Neuronal stem cell (in vitro differentiated cells): ENCODE results near the gene CACNB2.

Source experiments
- DNase-seq: peaks from one replicate; pipeline ENCODE4 v3.0.0-alpha.2; 2013; ENCODE audit warnings: low spot score
- H2AFZ ChIP-seq: one replicate; pipeline ENCODE4 v1.6.1; 2013; ENCODE audit warnings: mild to moderate bottlenecking, low read length, inconsistent platforms
- H2AK5ac ChIP-seq: 2 replicates; pipeline ENCODE4 v1.6.1; 2013; ENCODE audit warnings: low read depth, mild to moderate bottlenecking, inconsistent platforms, low read length, moderate library complexity, mixed read lengths
- H2BK120ac ChIP-seq: 2 replicates; pipeline ENCODE4 v1.6.1; 2013; ENCODE audit warnings: low read depth, mild to moderate bottlenecking, inconsistent platforms, low read length, moderate library complexity, mixed read lengths
- H2BK12ac ChIP-seq: one replicate; pipeline ENCODE4 v1.6.1; 2013; ENCODE audit warnings: low read length, inconsistent platforms
- H2BK15ac ChIP-seq: 2 replicates; pipeline ENCODE4 v1.6.1; 2013; ENCODE audit warnings: mild to moderate bottlenecking, low read length, inconsistent platforms, mixed read lengths
- H2BK5ac ChIP-seq: one replicate; pipeline ENCODE4 v1.6.1; 2013; ENCODE audit warnings: inconsistent platforms, mild to moderate bottlenecking, low read length, moderate library complexity
- H3K14ac ChIP-seq: one replicate; pipeline ENCODE4 v1.6.1; 2013; ENCODE audit warnings: low read length, inconsistent platforms
- H3K18ac ChIP-seq: 2 replicates; pipeline ENCODE4 v1.6.1; 2013; ENCODE audit warnings: low read length, inconsistent platforms
- H3K23ac ChIP-seq: 2 replicates; pipeline ENCODE4 v1.6.1; 2013; ENCODE audit warnings: low read depth, mild to moderate bottlenecking, mixed read lengths, low read length, inconsistent platforms; ENCODE audit not compliant: poor library complexity
- H3K27ac ChIP-seq: replicated peaks from 3 replicates; pipeline ENCODE4 v1.5.1; 2013; ENCODE audit warnings: low read length, inconsistent platforms
- H3K27me3 ChIP-seq, 3 experiments: 2 replicates each; pipeline ENCODE4 v1.6.1; 2013; ENCODE audit warnings: low read length in 3 of 3, mild to moderate bottlenecking in 2 of 3, inconsistent platforms in 1 of 3, low read depth in 1 of 3, mixed read lengths in 1 of 3, moderate library complexity in 1 of 3; ENCODE audit not compliant: control insufficient read depth in 3 of 3, insufficient read depth in 3 of 3
- H3K36me3 ChIP-seq, 2 donors: replicated peaks in 1 of 2; 2 replicates each; pipeline ENCODE4 v1.6.1; 2013; ENCODE audit warnings: low read length in 2 of 2; ENCODE audit not compliant: control insufficient read depth in 2 of 2, insufficient read depth in 2 of 2
- H3K4ac ChIP-seq: 2 replicates; pipeline ENCODE4 v1.6.1; 2013; ENCODE audit warnings: inconsistent platforms, mild to moderate bottlenecking, low read length, moderate library complexity
- H3K4me1 ChIP-seq, 2 donors: 1 replicate in 1 of 2; 2 replicates in 1 of 2; pipeline ENCODE4 v1.6.1; 2013; ENCODE audit warnings: low read length in 2 of 2, low read depth in 1 of 2; ENCODE audit not compliant: control insufficient read depth in 2 of 2, insufficient read depth in 1 of 2
- H3K4me2 ChIP-seq: one replicate; pipeline ENCODE4 v1.6.1; 2013; ENCODE audit warnings: mild to moderate bottlenecking, low read length, inconsistent platforms; ENCODE audit not compliant: insufficient read depth, poor library complexity, severe bottlenecking
- H3K4me3 ChIP-seq, 2 donors: 2 replicates each; pipeline ENCODE4 v1.5.1; 2013; ENCODE audit warnings: low read length in 2 of 2, mild to moderate bottlenecking in 2 of 2, inconsistent platforms in 1 of 2, moderate library complexity in 1 of 2
- H3K79me1 ChIP-seq: one replicate; pipeline ENCODE4 v1.6.1; 2013; ENCODE audit warnings: low read depth, mild to moderate bottlenecking, inconsistent platforms, low read length, moderate library complexity
- H3K9ac ChIP-seq: one replicate; pipeline ENCODE4 v1.6.1; 2013; ENCODE audit warnings: mild to moderate bottlenecking, low read depth, low read length, inconsistent platforms; ENCODE audit not compliant: poor library complexity
- H3K9me3 ChIP-seq, 2 donors: replicated peaks in 1 of 2; 2 replicates each; pipeline versions ENCODE3 to v1.6.1; 2013; ENCODE audit warnings: low read length in 2 of 2, mild to moderate bottlenecking in 2 of 2, inconsistent platforms in 1 of 2, low read depth in 1 of 2, mixed read lengths in 1 of 2, moderate library complexity in 1 of 2; ENCODE audit not compliant: control insufficient read depth in 2 of 2, insufficient read depth in 1 of 2
- H4K8ac ChIP-seq: one replicate; pipeline ENCODE4 v1.6.1; 2013; ENCODE audit warnings: low read depth, mild to moderate bottlenecking, inconsistent platforms, low read length, moderate library complexity
- H4K91ac ChIP-seq: one replicate; pipeline ENCODE4 v1.6.1; 2013; ENCODE audit warnings: low read length, low read depth, mild to moderate bottlenecking, inconsistent platforms; ENCODE audit not compliant: poor library complexity
- WGBS, 2 donors: extraction: QIAGEN DNeasy Blood & Tissue Kit; methylation state at CpG; one replicate each; pipeline ENCODE4 v1.1.7; 2013; ENCODE audit warnings: missing lambda C conversion rate in 2 of 2, mixed read lengths in 1 of 2; ENCODE audit not compliant: insufficient read length in 2 of 2, insufficient replicate concordance in 1 of 2; ENCODE audit errors: extremely low coverage in 2 of 2; 5-methylcytosine and 5-hydroxymethylcytosine counted together

The CACNB2 gene

GRCh38 chr10:18549105-18549504 is 408.9 kb downstream of the CACNB2 start:
- Histone ChIP-seq H3K4ac (no peak overlapping the region), H3K14ac (no peak overlapping the region), H2BK15ac (no peak overlapping the region), H3K4me1 (no peaks in the 10 kb centered on the region), H3K27ac (no peak overlapping the region), H3K27me3 (no peaks in the 10 kb centered on the region), H3K9me3 (peaks cover 0 to 4% of the 10 kb centered on the region in 2 donors), H2BK5ac (no peak overlapping the region), H3K18ac (no peak overlapping the region), H3K79me1 (no peaks in the 10 kb centered on the region), H2BK120ac (no peak overlapping the region), H3K4me3 (no peak overlapping the region), H3K23ac (no peak overlapping the region), H2AFZ (no peak overlapping the region), H3K9ac (no peak overlapping the region), H3K36me3 (peaks cover 1 to 44% of the 10 kb centered on the region in 2 donors), H3K4me2 (no peak overlapping the region), H2AK5ac (no peak overlapping the region), H4K8ac (no peak overlapping the region), H4K91ac (no peak overlapping the region), H2BK12ac (no peak overlapping the region)
- no CpG with 5 or more reads among the region's 2 CpGs for WGBS, 2 donors
- no peak for DNase-seq

DNA sequence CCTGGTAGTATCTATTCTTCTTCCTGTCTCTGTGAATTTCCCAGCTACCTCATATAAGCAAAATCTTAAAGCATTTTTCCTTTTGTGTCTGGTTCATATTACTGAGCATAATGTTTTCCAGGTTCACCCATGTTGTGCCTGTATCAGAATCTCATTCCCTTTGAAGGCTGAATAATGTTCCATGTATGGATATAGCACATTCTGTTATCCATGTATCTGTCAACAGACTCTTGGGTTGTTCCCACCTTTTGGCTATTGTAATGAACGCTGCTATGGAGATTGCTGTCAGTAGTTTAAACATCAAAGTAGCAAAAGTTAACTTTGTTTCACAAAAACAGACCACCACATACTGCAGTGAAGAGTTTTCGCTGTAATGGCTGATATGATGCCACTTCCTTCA is 411.2 kb downstream of the CACNB2 start:
- WGBS, 2 donors = no CpG with 5 or more reads among the region's 2 CpGs
- Histone ChIP-seq H2BK15ac (no peak overlapping the region), H2BK120ac (no peak overlapping the region), H4K8ac (no peak overlapping the region), H2AK5ac (no peak overlapping the region), H2BK12ac (no peak overlapping the region), H3K18ac (no peak overlapping the region), H4K91ac (no peak overlapping the region), H3K79me1 (no peaks in the 10 kb centered on the region), H2BK5ac (no peak overlapping the region), H3K4ac (no peak overlapping the region), H3K23ac (no peak overlapping the region), H3K27me3 (no peaks in the 10 kb centered on the region), H2AFZ (no peak overlapping the region), H3K14ac (no peak overlapping the region), H3K4me1 (no peaks in the 10 kb centered on the region), H3K9ac (no peak overlapping the region), H3K9me3 (peaks cover 8 to 13% of the 10 kb centered on the region in 2 donors), H3K4me2 (no peak overlapping the region), H3K36me3 (peaks cover 2 to 35% of the 10 kb centered on the region in 2 donors), H3K4me3 (no peak overlapping the region), H3K27ac (no peak overlapping the region)
- DNase-seq = no peak

DNA sequence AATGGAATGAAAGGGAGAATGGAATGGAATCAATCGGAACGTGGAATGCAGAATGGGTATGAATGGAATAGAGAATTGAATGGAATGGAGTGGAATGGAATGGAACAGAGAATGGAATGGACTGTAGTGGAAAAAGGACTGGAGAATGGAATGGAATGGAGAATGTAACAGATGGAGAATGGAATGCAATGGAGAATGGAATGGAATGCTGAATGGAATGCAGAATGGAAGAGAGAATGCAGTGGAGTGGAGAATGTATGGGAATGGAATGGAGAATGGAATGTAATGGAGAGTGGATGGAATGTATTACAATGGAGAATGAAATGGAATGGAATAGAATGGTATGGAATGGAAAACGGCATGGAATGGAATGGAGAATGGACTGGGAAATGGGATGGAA is 414.3 kb downstream of the CACNB2 start:
- Histone ChIP-seq H2BK5ac (no peak overlapping the region), H3K9ac (no peak overlapping the region), H2BK120ac (no peak overlapping the region), H3K4me3 (no peak overlapping the region), H2AK5ac (no peak overlapping the region), H3K4me1 (no peaks in the 10 kb centered on the region), H3K4me2 (no peak overlapping the region), H3K4ac (no peak overlapping the region), H3K79me1 (no peaks in the 10 kb centered on the region), H2BK12ac (no peak overlapping the region), H3K9me3 (peaks cover 15 to 24% of the 10 kb centered on the region in 2 donors), H3K23ac (no peak overlapping the region), H2BK15ac (no peak overlapping the region), H3K27ac (no peak overlapping the region), H3K14ac (no peak overlapping the region), H4K8ac (no peak overlapping the region), H3K27me3 (no peaks in the 10 kb centered on the region), H4K91ac (no peak overlapping the region), H3K18ac (no peak overlapping the region), H3K36me3 (peaks cover 4 to 35% of the 10 kb centered on the region in 2 donors), H2AFZ (no peak overlapping the region)
- no peak for DNase-seq
- 100% methylated on average over 1 to 3 of the region's 3 CpGs for WGBS, 2 donors

GRCh38 chr10:18556522-18557147 is 416.4 kb downstream of the CACNB2 start:
- no peak overlapping the region for H2AK5ac ChIP-seq
- DNase-seq = no peak
- no peak overlapping the region for H4K8ac ChIP-seq
- H3K36me3 ChIP-seq = peaks cover 7 to 21% of the 10 kb centered on the region in 2 donors
- H2AFZ ChIP-seq = no peak overlapping the region
- H2BK15ac ChIP-seq = no peak overlapping the region
- H3K79me1 ChIP-seq = no peaks in the 10 kb centered on the region
- no peak overlapping the region for H3K23ac ChIP-seq
- H3K27me3 ChIP-seq = no peaks in the 10 kb centered on the region
- H3K4me3 ChIP-seq = no peak overlapping the region
- no peaks in the 10 kb centered on the region for H3K4me1 ChIP-seq
- no peak overlapping the region for H2BK120ac ChIP-seq
- H3K9me3 ChIP-seq = peaks cover 18 to 27% of the 10 kb centered on the region in 2 donors
- no peak overlapping the region for H3K9ac ChIP-seq
- no peak overlapping the region for H3K18ac ChIP-seq
- H4K91ac ChIP-seq = no peak overlapping the region
- 100% methylated on average over 3 of the region's 3 CpGs for WGBS, 2 donors
- no peak overlapping the region for H3K4me2 ChIP-seq
- H2BK12ac ChIP-seq = no peak overlapping the region
- no peak overlapping the region for H2BK5ac ChIP-seq
- no peak overlapping the region for H3K4ac ChIP-seq
- no peak overlapping the region for H3K27ac ChIP-seq
- no peak overlapping the region for H3K14ac ChIP-seq
